ENCODE data around the gene KIN. TPM values are rescaled to one million over a fixed set of nuclear protein-coding genes. Genes with fewer than 3 reads are reported as not detected.

KIN gene
- total and polyA plus RNA-seq, 2 donors from 2014 or later = 10.8 to 12.9 TPM

DNA sequence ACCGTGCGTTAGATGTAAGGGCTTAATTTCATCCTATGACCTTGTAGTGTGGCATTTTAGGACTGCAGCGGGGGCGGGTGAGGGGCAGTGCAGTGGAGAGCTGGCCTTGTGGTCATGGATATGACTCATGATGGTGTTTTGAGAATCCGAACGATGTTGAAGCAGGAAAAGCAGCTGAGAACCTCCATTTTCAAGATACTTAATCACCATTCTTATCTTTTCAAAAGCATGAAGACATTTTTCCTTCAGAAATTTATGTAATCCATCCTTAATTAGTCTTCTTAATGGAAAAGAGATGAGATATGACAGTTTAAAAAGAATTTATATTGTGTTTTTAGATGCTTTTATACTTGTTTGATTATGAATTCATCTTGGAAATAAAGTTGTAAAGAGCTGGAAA, 9.8 kb upstream of the KIN start:
- Histone ChIP-seq H3K36me3 (ENCODE audit: control insufficient read depth in 2 of 3, insufficient read depth in 3 of 3, low read length in 3 of 3) (peaks cover 6 to 50% (median 27%) of the 10 kb centered on the region in 3 donors), H3K9ac (ENCODE audit: low read length in 3 of 3) (no peak overlapping the region), H3K9me3 (ENCODE audit: control insufficient read depth in 2 of 3, insufficient read depth in 1 of 3, low read length in 3 of 3) (no peaks in the 10 kb centered on the region), H3K27ac (ENCODE audit: low read depth in 2 of 2, low read length in 2 of 2) (no peak overlapping the region), H3K4me1 (ENCODE audit: control insufficient read depth in 2 of 3, insufficient read depth in 2 of 3, low read depth in 1 of 3, low read length in 3 of 3) (peaks cover 0 to 5% (median 0%) of the 10 kb centered on the region in 3 donors), H3K27me3 (ENCODE audit: control insufficient read depth, insufficient read depth, low read length) (no peaks in the 10 kb centered on the region), H3K4me3 (ENCODE audit: low read length in 3 of 3) (no peak overlapping the region)
- TF ChIP-seq, protein P1, sequence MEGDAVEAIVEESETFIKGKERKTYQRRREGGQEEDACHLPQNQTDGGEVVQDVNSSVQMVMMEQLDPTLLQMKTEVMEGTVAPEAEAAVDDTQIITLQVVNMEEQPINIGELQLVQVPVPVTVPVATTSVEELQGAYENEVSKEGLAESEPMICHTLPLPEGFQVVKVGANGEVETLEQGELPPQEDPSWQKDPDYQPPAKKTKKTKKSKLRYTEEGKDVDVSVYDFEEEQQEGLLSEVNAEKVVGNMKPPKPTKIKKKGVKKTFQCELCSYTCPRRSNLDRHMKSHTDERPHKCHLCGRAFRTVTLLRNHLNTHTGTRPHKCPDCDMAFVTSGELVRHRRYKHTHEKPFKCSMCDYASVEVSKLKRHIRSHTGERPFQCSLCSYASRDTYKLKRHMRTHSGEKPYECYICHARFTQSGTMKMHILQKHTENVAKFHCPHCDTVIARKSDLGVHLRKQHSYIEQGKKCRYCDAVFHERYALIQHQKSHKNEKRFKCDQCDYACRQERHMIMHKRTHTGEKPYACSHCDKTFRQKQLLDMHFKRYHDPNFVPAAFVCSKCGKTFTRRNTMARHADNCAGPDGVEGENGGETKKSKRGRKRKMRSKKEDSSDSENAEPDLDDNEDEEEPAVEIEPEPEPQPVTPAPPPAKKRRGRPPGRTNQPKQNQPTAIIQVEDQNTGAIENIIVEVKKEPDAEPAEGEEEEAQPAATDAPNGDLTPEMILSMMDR (IDR thresholded peaks at IDR 0.05; ENCODE audit: borderline replicate concordance, extremely low read depth, insufficient read depth) = no peak
- DNase-seq (no peak), FAIRE-seq (no peak)
- intact Hi-C loops (cut with DNase I) = no loop called here

DNA sequence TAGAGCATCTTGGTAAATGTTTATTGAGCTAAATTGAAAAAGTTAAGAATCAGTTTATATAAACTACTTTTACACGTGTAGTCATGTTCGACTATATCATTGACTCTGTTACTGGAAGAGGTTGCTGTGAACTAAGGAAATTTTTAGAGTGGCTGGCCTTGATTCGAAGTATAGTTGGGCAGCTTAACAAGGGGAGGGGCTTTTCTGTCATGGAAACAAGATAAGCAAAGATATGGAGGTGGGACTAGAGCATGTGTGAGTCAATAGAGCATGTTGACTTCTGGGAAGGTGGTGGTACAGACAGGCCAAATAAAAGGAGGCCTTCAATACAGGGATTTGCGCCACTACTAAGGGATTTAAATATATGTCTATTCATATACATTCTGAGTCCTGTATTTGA, 7.8 kb upstream of the KIN start:
- Histone ChIP-seq H3K4me3 (ENCODE audit: low read length in 3 of 3) (no peak overlapping the region), H3K4me1 (ENCODE audit: control insufficient read depth in 2 of 3, insufficient read depth in 2 of 3, low read depth in 1 of 3, low read length in 3 of 3) (peaks cover 0 to 6% (median 1%) of the 10 kb centered on the region in 3 donors), H3K27ac (ENCODE audit: low read depth in 2 of 2, low read length in 2 of 2) (no peak overlapping the region), H3K36me3 (ENCODE audit: control insufficient read depth in 2 of 3, insufficient read depth in 3 of 3, low read length in 3 of 3) (peaks cover 4 to 30% (median 13%) of the 10 kb centered on the region in 3 donors), H3K9ac (ENCODE audit: low read length in 3 of 3) (no peak overlapping the region), H3K9me3 (ENCODE audit: control insufficient read depth in 2 of 3, insufficient read depth in 1 of 3, low read length in 3 of 3) (no peaks in the 10 kb centered on the region), H3K27me3 (ENCODE audit: control insufficient read depth, insufficient read depth, low read length) (no peaks in the 10 kb centered on the region)
- FAIRE-seq (no peak), DNase-seq (no peak)
- TF ChIP-seq, protein P1 (IDR thresholded peaks at IDR 0.05; ENCODE audit: borderline replicate concordance, extremely low read depth, insufficient read depth) = no peak
- intact Hi-C loops (cut with DNase I) = no loop called here

DNA sequence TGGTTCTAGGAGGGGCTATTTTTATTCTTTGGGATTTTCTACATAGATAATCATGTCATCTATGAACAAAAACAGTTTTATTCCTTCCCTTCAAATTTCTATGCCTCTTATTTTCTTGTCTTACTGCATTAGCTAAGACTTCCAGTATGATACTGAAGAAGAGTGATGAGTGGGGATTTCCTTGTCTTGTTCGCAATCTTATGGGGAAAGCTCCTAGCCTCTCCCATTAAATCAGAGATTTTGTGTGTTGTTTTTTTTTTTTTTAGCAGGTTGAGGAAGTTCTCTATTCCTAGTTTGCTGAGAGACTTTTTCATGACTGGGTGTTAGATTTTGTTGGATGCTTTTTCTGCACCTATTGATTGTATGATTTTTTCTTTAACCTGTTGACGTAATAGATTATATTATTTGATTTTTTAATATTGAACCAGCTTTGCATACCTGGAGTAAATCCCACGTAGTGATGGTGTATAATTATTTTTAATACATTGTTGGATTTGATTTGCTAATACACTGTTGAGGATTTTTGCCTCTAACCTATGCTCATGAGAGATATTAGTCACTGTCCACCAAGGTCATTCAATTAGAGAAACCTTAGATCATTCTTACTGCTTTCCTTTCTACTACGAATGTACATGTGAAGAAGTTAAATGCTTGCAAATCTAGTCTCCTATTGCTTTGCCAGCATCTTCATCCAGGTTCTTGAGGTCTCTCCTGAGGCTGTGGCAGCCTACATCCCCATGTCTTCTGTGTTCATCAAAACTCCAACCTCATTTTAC, 6.6 kb upstream of the KIN start:
- no peak for FAIRE-seq
- TF ChIP-seq, protein P1 (IDR thresholded peaks at IDR 0.05; ENCODE audit: borderline replicate concordance, extremely low read depth, insufficient read depth) = no peak
- no peak overlapping the region for H3K9ac ChIP-seq (ENCODE audit: low read length in 3 of 3)
- H3K36me3 ChIP-seq (ENCODE audit: control insufficient read depth in 2 of 3, insufficient read depth in 3 of 3, low read length in 3 of 3) = peaks cover 3 to 22% (median 10%) of the 10 kb centered on the region in 3 donors
- H3K27ac ChIP-seq (ENCODE audit: low read depth in 2 of 2, low read length in 2 of 2) = no peak overlapping the region
- H3K4me1 ChIP-seq (ENCODE audit: control insufficient read depth in 2 of 3, insufficient read depth in 2 of 3, low read depth in 1 of 3, low read length in 3 of 3) = peaks cover 0 to 12% (median 5%) of the 10 kb centered on the region in 3 donors
- no peak overlapping the region for H3K4me3 ChIP-seq (ENCODE audit: low read length in 3 of 3)
- intact Hi-C loops (cut with DNase I) = no loop called here
- no peaks in the 10 kb centered on the region for H3K27me3 ChIP-seq (ENCODE audit: control insufficient read depth, insufficient read depth, low read length)
- H3K9me3 ChIP-seq (ENCODE audit: control insufficient read depth in 2 of 3, insufficient read depth in 1 of 3, low read length in 3 of 3) = no peaks in the 10 kb centered on the region
- no peak for DNase-seq
